Brain microvascular endothelial cell (primary cell): ENCODE results near the gene FARS2.

ENCODE experiments used
- DNase-seq: peaks from one replicate; pipeline ENCODE4 v3.0.0-alpha.2; 2020
- H3K27ac ChIP-seq: fragments of 250-450 bp; sonication (Bioruptor Pico); 2 replicates; pipeline ENCODE4 v1.5.1; 2020; ENCODE audit warnings: mild to moderate bottlenecking, moderate library complexity
- H3K27me3 ChIP-seq: fragments of 250-450 bp; sonication (Bioruptor Pico); replicated peaks from 2 replicates; pipeline ENCODE4 v1.5.1; 2020; ENCODE audit warnings: mild to moderate bottlenecking
- H3K36me3 ChIP-seq: fragments of 250-450 bp; sonication (Bioruptor Pico); replicated peaks from 2 replicates; pipeline ENCODE4 v1.5.1; 2020; ENCODE audit warnings: mild to moderate bottlenecking
- H3K4me3 ChIP-seq: 2 replicates; pipeline ENCODE4 v1.5.1; 2011; ENCODE audit warnings: low read depth, mild to moderate bottlenecking, control low read depth, low read length, moderate library complexity
- in situ Hi-C: cut with HindIII; loops from 2 replicates; pipeline ENCODE4 v1.10.0; 2017; ENCODE audit warnings: low sequenced_read_pairs, low pct_ligation_motif_present
- TF ChIP-seq, protein P1 (sequence below): IDR thresholded peaks from 2 replicates; pipeline ENCODE4 v1.5.1; 2011; ENCODE audit warnings: low read depth, mild to moderate bottlenecking, moderate library complexity, low read length, control low read depth, inconsistent platforms; ENCODE audit errors: missing control alignments

Gene FARS2

DNA sequence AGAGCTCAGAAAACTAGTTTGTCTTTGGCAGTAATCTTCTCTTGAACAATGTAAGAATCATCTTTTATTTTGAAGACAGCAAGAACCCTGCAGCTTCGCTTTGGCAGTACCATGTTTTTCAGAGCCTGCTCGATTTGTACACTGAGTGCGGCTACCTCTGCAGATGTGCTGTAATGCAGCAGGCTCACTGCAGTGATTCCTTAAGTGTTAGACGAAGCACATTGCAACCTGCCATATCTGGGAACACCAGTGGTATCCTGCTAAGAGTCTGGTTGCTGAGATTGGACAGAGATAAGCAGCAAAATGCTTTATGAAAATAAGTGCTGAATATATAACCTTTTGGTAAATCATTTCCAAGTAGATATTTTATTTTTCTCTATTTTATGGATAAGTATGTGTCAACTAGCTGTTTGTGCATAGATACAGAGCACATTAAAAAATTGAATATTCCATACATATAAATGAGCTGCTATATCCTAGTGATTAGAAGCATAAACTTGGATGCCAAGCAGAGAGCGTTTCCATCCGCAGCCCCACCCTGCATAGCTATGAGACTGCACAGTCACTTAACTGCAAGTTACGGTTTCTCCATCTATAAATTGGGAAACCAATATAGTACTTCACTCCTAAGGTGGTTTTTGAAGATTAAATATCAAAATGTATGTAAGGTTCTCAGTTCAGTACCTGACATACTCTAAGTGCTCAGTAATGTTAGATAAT lies 328.3 kb downstream of the FARS2 start:
- no peak for DNase-seq
- TF ChIP-seq, protein P1, sequence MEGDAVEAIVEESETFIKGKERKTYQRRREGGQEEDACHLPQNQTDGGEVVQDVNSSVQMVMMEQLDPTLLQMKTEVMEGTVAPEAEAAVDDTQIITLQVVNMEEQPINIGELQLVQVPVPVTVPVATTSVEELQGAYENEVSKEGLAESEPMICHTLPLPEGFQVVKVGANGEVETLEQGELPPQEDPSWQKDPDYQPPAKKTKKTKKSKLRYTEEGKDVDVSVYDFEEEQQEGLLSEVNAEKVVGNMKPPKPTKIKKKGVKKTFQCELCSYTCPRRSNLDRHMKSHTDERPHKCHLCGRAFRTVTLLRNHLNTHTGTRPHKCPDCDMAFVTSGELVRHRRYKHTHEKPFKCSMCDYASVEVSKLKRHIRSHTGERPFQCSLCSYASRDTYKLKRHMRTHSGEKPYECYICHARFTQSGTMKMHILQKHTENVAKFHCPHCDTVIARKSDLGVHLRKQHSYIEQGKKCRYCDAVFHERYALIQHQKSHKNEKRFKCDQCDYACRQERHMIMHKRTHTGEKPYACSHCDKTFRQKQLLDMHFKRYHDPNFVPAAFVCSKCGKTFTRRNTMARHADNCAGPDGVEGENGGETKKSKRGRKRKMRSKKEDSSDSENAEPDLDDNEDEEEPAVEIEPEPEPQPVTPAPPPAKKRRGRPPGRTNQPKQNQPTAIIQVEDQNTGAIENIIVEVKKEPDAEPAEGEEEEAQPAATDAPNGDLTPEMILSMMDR: no peak

DNA sequence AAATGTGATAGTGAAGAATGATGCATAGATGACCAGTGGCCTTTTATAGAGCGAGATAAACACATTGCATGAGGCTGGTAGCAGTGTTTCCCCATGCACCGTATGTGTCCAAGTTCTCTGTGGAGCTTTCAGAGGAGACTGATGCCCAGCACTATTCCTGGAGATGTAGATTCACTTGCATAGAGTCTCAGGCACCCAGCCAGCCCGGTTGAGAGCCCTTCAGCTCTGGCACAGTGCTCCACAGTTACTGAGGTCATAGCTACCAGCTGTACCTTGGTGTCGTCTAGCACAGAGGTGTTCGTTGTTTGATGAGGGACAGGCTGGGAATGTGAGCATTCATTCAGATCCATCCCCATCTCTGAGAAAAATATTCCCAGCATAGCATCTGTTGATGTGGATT lies 328.9 kb downstream of the FARS2 start:
- no peak overlapping the region for H3K4me3 ChIP-seq
- no peak for DNase-seq
- in situ Hi-C loops: no loop called here
- H3K27ac ChIP-seq: no peak overlapping the region
- TF ChIP-seq, protein P1: no peak
- no peaks in the 10 kb centered on the region for H3K36me3 ChIP-seq
- no peaks in the 10 kb centered on the region for H3K27me3 ChIP-seq

More for the DNA sequence above, 328.3 kb downstream of the FARS2 start:
- H3K27ac ChIP-seq: no peak overlapping the region
- no peaks in the 10 kb centered on the region for H3K27me3 ChIP-seq
- no peak overlapping the region for H3K4me3 ChIP-seq
- no peaks in the 10 kb centered on the region for H3K36me3 ChIP-seq
- in situ Hi-C loops: no loop called here

DNA sequence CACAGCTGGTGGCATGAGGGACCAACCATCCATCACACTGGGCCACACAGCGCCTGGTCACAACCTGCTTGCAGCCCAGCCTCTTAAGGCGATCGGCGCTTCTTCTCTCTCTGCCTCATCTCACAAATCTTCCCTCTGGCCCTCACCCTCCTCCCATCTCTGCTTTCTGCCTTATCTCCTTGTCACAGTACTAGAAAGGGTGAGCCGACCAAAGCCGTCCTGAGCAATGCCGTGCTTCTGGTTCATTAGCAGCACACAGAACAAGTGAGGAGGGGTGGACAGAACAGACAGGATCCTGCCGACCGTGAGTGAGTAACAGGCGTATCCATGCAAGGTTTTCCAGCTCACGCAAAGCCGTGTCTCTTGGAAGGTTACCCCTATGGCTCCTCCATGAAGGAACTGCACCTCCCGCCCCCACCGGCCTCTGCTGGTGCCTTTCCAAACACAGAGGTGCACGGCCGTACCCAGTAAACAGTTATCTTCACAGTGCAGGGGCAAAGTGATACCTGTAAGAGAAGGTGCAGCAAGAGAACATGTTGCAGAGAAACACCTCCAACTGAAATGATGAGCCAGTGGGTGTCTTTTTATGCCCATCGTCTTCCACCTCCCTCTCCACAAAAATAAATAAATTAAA lies 331.7 kb downstream of the FARS2 start:
- Histone ChIP-seq H3K27me3 (no peaks in the 10 kb centered on the region), H3K27ac (no peak overlapping the region), H3K4me3 (no peak overlapping the region), H3K36me3 (no peaks in the 10 kb centered on the region)
- DNase-seq: no peak
- TF ChIP-seq, protein P1: no peak
- in situ Hi-C loops: no loop called here

DNA sequence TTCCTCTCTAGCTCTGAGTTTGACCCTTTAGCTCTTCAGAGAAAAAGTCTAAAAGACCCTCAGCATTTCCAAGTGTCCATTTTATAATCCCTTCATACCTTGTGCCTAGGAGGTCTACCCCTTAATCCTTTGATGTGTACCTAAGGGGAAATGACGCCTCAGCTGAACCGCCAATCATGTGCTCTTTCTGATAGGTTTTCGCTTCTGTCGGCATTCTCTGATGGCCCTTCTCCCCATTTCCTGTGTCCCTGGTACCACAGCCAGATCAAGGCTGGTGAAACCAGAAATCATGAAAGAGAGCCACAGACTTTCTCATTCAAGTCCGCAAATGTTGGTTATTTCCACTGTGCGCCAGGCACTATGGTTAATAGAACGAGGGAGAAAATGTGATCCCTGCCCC lies 333.9 kb downstream of the FARS2 start:
- H3K36me3 ChIP-seq: no peaks in the 10 kb centered on the region
- no peak for DNase-seq
- H3K27me3 ChIP-seq: no peaks in the 10 kb centered on the region
- TF ChIP-seq, protein P1: no peak
- H3K4me3 ChIP-seq: no peak overlapping the region
- H3K27ac ChIP-seq: no peak overlapping the region
- in situ Hi-C loops: no loop called here

DNA sequence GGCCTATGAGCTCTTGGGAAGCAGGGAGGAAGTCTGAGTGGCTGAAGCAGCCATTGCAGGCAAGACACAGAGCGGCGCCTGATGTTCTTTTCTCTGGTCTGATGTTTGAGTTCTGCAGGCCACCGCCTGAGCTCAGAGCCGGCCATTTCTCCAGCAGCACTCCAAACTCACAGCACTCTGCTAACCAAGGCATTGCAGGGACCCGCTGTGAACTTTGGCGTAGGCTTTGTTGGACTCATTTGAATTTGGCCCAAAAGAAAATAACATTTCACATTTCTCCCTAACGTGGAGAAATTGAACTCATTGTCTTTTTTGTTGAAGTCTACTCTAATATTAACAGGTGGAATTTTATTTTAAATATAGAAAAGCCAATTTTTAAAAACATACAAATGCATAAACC lies 336.1 kb downstream of the FARS2 start:
- H3K27me3 ChIP-seq: no peaks in the 10 kb centered on the region
- TF ChIP-seq, protein P1: no peak
- H3K36me3 ChIP-seq: no peaks in the 10 kb centered on the region
- in situ Hi-C loops: no loop called here
- H3K4me3 ChIP-seq: no peak overlapping the region
- H3K27ac ChIP-seq: no peak overlapping the region
- DNase-seq: no peak
